C1 segment of cervical spinal cord (tissue), 14 donors: ENCODE data around the gene SRA1.
"Not testable (repeated sequence)": the region's sequence is repeated elsewhere in the genome, so short reads cannot be mapped to it uniquely, and the experiment has no call there.

Source experiments
- DNase-seq, 14 donors: peaks; one replicate each; lab custom pipeline; 2025; lab: John Stamatoyannopoulos, UW

Gene SRA1

GRCh38 chr5:140557136-140557805, at the start of gene SRA1:
Gene SRA1, minus strand, starts transcription at chr5:140557473. Its CDS starts 21 bp downstream, at chr5:140557452.
- DNase-seq, result peak; percentile 39 to 95 (median 90)

DNA sequence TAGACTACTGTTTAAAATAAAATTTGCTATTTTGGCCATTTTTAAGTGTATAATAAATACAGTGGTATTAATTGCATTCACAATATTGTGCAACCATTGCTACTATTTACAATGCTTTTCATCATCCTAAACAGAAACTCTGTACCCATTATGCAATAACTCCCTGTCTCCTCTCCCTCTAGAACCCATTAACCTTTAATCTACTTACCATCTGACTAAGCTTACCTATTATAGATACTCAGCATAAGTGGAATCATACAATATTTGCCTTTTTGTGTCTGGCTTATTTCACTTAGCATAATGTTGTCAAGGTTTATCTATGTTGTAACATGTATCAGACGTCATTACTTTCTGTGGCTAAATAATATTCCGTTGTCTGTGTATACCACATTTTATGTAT, 49.8 kb upstream of the SRA1 start:
- no peak for DNase-seq

DNA sequence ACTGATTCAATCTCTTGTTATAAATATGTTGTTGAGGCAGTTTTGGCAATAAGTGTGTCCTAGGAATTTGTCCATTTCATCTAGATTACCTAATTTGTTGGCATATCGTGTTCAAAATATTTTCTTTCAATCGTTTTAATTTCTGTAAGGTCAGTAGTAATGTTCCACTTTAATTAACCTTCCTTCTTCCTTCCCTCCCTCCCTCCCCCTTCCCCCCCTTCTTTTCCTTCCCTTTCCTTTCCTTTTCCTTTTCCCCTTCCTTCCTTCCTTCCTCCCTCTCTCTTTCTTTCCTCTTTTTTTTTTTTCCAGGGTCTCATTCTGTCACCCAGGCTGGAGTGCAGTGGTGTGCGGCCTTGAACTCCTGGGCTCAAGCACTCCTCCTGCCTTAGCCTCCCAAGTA, 48.6 kb upstream of the SRA1 start:
- DNase-seq, result no peak

DNA sequence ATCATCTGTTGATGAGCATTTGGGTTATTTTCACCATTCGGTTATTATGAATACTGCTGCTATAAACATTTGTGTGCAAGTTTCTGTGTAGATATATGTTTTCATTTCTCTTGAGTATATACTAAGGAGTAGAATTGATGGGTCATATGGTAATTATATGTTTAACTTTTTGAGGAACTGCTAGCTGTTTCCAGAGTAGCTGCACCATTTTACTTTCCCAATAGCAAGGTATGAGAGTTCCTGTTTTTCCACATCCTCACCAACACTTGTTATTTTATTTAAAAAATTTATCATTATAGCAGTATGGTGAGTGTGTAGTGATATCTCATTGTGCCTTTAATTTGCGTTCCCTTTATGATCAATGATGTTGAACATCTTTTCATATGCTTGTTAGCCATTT, 46.5 kb upstream of the SRA1 start:
- no peak for DNase-seq

- DNase-seq, result not testable (repeated sequence)
Measured at GRCh38 chr5:140603446-140603698, 46.1 kb upstream of the SRA1 start.

GRCh38 chr5:140602147-140602546, 44.9 kb upstream of the SRA1 start:
- no peak for DNase-seq

DNA sequence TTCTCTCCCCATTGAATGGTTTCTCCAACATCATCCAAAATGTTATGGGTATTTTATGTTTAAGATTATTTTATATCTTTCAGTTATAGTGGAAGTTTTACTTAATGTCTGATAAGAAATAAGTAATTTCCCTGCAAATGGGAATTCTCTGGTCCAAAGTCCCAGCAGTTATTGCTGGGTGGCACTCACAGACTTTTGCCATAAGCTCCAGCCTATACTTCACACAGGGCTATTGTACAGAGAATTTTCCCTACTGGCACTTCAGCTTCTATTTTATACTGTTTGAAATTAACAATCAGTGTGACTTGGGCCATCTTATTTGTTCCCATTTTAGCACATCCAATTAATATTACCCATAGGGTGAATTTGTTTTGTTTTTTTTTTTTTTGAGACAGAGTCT, 42.8 kb upstream of the SRA1 start:
- DNase-seq, result no peak

GRCh38 chr5:140598836-140599235, 41.6 kb upstream of the SRA1 start:
- no peak for DNase-seq

DNA sequence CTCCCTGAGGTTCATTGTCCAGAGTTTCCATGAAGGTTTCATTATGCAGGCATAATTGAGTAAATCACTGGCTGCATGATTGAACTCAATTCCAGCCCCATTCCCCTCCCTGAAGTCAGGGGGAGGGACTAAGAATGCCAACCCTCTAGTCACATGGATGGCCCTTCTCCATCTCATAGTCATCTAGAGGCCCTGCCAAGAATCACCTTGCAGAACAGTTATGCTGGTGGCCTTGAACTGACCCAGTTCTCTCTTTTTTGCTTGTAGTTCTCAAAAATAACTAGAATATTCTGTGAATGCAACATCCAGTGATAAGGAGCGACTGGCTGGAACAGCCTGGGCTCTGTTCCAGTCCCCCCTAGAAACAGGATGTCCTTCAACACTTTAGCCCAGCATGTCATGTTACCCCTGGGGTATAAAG, 39.1 kb upstream of the SRA1 start:
- DNase-seq, result no peak

DNA sequence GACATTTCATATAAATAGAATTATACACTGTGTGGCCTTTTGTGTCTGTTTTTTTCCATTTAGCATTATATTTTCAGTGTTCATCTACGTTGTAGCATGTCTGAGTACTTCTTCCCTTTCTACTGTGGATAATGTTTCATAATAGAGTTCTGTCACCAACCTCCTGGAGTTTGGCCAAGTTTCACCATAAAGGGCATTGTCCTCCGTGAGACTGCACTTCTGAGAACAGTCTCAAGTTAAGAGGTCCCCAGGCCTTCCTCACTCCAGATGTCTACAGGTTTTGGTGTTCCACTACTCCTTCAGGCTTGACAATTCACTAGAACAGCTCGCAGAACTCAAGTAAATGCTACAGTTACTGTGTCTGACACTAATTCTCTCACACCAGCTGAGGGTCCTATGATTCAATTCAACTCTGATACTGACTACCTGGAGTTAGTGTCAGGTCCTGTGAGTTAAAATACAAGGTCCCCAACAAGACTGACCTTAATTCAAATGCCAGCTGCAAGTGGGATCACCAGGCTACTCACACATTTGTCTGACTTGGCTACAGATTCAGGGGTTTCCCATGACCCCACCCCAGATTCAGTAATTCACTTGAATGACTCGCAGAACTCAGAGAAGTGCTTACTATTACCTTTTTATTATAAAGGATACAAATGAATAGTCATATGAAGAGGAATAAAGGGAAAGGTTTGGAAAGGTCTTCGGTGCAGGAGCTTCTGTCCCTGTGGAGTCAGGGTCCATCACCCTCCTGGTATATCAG, 38.4 kb upstream of the SRA1 start:
- DNase-seq, result no peak

- DNase-seq, result no peak
Measured at GRCh38 chr5:140594169-140594568, 36.9 kb upstream of the SRA1 start.

GRCh38 chr5:140593070-140593469, 35.8 kb upstream of the SRA1 start:
- not testable (repeated sequence) for DNase-seq

DNA sequence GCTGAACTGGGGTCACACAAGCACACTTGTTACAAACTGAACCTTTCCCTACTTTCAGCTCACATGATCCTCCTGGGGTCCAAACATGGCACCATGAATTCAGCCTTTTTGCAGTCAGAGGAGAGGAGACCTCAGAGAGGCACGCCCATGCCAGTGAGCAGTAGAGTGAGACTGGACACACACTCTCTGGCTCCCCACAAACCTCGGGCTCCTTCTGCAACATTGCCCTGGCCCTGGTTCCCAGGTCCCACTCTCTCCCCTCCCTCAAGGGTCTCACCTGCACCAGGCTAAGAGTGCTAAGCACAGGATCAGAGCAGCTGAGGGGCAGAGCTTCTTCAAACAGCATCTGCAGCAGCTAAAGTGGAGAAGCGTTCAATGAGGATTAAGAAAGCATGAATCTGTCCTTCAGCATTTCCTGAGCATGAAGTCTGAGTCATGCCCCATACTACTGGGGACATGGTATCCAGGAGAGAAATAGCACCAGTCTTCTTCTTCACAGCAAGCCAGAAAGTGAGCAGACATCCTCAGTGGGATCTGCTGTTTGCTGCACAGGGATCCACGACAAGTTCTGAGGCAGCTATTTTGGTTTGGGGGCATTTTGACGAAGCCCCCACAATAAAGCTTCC, 34.6 kb upstream of the SRA1 start:
- DNase-seq, result no peak

DNA sequence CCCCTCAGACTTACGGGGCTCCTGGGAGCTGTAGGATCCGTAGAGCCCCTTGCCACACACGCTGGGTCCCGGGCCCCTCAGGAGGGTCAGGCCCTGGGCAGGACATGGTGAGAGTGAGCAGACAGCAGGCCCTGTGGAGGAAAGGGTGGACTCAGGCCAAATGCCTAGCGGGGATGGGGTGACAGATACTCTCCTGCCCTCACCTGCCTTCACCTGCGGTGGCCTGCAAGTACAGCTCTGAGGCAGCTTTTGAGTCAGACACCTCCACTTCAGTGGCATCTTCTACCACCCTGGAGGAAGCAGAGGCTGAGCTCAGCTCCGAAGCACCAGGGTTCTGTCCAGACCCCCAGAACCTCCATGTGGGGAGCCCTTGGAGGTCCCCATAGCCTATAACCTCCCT, 33.6 kb upstream of the SRA1 start:
- DNase-seq, result no peak

DNA sequence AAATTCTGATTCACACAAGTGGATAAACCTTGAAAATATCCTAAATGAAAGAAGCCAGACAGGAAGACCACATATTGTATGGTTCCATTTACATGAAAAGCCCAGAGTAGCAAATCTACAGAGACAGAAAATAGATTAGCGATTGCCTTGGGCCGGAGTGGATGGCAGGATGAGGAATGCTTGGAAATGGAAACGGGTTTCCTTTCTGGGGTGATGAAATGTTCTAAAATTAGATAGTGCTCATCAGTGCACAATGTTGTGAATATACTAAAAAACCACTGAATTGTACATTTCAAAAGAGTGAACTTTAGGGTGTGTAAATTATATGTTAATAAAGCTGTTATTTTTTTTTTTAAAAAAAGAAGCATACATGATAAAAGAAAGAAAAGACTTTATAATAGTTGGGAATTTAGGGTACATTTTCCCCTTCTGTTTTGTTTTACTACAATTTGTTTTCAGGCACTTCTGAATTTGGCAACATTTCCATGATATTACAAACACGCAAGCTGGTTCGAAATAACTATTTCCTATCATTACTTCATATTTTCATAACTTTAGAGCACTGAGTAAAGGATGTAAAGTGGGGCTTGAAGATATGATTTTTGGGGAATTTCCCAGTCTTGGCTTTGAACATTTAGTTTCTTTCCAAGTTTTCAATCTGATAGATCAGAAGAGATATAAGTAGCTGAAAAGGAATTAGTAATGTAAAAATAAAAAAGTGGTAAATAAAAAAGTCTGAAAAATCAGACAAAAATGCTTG, 31.2 kb upstream of the SRA1 start:
- no peak for DNase-seq

DNA sequence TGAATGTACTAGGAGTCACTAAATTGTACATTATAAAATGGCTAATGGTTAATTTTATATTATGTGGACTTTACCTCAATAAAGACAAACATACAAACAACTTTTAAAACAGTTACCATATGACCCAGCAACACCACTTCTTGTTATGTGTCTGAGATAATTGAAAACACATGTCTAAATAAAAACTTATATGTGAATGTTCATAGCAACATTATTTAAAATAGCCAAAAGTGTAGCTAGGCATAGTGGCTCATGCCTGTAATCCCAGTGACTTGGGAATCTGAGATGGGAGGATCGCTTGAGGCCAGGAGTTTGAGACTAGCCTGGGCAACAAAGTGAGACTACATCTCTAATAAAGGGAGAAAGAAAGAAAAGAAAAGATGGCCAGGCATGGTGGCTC, 30.2 kb upstream of the SRA1 start:
- no peak for DNase-seq

GRCh38 chr5:140579188-140579747, 22.0 kb upstream of the SRA1 start:
- DNase-seq, result not testable (repeated sequence)

DNA sequence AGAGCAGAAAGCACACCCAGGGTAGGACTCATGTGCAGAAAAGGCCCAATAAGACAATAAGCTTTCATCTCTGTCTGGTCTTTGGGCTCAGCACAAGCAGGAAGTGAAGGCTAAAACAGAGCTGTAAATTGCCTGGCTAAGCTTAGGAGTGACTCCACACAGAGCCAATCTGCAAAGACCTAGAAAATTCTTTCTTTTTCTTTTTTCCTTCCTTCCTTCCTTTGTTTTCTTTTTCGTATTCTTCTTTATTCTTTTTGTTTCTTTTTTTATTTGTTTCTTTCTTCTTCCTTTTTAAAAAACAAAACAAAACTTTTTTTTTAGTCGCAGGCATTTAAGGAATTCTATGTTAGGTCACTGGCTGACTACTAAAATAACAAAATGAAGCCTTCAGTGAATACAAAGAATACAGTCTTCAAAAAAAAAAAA, 19.5 kb upstream of the SRA1 start:
- DNase-seq, result no peak

DNA sequence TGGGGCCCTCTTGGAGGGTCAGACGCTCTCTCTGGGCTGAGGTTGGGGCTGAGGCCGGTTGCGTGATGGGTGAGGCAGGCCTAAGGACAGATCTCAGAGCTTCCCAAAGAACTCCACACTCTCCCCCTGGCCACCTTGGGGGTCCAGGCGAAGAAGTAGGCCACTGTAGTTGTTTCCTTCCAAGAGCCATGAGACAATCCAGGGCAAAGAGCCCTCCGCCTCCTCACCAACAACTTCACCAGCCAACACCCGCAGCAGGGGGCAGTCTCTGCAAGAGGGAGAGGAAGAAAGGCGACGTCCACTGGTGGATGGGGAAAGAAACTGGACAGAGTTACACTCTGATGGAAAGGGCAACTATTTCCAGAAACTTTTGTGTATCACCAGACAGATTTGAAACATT, 18.0 kb upstream of the SRA1 start:
- peak in 5 of 14 donors; percentile 19 to 52 (median 46) for DNase-seq

DNA sequence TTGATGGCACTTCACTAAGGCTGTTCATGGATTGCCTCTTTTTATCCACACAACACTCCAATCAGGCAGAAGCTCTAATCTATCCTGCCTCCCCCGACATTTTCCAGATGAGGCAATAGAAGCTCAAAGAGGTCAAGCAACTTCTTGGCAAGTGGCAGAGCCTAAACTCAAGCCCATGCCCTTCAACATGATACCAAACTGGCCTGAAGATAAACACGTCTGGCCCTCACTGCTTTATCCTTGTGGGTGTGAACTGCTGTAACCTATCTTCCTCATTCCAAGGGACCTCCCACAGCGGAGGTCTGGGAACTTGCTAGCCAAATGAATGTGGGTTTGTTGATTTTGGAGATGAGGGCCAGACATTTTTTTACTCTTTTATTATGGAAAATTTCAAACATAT, 16.9 kb upstream of the SRA1 start:
- DNase-seq, result no peak

DNA sequence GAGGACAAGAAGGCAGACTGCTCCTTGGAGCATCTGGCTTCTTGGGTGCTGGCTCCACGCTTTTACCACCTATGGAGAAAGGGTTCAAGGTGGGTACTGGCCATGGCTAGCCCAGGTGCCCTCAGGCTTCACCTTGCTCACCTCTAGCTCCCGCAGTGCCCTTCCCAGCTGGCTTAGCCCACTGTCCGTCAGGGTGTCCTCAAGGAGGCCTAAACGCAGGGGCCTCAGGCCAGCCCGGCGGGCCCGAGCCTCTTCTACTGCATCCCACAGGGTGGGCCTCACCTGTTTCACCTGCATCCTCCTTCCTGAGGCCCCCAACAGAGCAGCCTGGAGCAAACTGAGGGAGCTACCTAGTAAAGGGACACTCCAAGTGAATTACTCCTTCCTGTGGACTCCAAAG, 16.4 kb upstream of the SRA1 start:
- no peak for DNase-seq

DNA sequence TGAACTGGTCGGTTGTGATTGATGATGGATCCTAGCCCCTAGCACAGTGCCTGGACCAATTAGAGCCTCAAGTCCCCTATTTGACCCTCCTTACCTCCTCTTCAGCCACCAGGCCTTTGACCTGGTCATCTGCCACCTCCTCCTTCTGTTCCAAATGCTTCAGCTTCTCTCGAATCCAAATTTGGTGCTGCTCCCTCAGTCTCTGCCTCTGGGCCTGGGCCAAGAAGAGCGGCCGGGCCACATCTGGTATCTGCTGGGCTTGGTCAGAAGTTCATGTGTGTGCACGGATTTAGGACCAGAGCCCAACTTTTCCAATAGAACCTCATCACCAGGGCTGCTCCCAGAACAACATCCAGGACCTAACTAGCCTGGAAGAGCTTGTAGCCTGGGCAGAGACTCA, 13.8 kb upstream of the SRA1 start:
- no peak for DNase-seq
